ENCODE measurements around the gene NFATC2. TPM values are rescaled to one million over a fixed set of nuclear protein-coding genes. Genes with fewer than 3 reads are reported as not detected.

Gene NFATC2
- total RNA-seq, 1 experiment from 2014 or later = 5.0 TPM

- ATAC-seq = no peak
- Histone ChIP-seq H3K4me3 (replicated peaks in 1 of 2; ENCODE audit: low read depth in 1 of 2, low read length in 2 of 2) (no peak overlapping the region), H3K27me3 (ENCODE audit: insufficient read depth, low read length) (no peaks in the 10 kb centered on the region), H3K36me3 (ENCODE audit: control insufficient read depth in 1 of 2, insufficient read depth in 2 of 2, low read length in 2 of 2) (no peaks in the 10 kb centered on the region), H2AFZ (ENCODE audit: low read depth, low read length, poor library complexity, severe bottlenecking) (no peak overlapping the region), H3K4me1 (ENCODE audit: control insufficient read depth in 1 of 2, insufficient read depth in 2 of 2, low read length in 2 of 2) (peaks cover 16 to 36% of the 10 kb centered on the region in 2 experiments), H3K79me2 (ENCODE audit: insufficient read depth, low read length) (no peaks in the 10 kb centered on the region), H3K27ac (ENCODE audit: low read depth, low read length) (no peak overlapping the region), H3K9me3 (ENCODE audit: control insufficient read depth in 1 of 2, insufficient read depth in 1 of 2, low read depth in 1 of 2, low read length in 2 of 2) (no peaks in the 10 kb centered on the region), H3K4me2 (ENCODE audit: low read length) (no peak overlapping the region), H3K9me2 (ENCODE audit: insufficient read depth) (no peaks in the 10 kb centered on the region), H3K9ac (ENCODE audit: low read length) (no peak overlapping the region), H4K20me1 (ENCODE audit: insufficient read depth) (no peaks in the 10 kb centered on the region)
- POLR2A ChIA-PET = no interaction called here
- no TSS peak for BruUV-seq (replicated peaks)
- intact Hi-C loops (cut with micrococcal nuclease) = no loop called here
- TF ChIP-seq SRF (IDR thresholded peaks at IDR 0.05; ENCODE audit: low read depth) (no peak), REST (IDR thresholded peaks at IDR 0.05; ENCODE audit: low read depth) (no peak), EZH2phosphoT487 (IDR thresholded peaks at IDR 0.05; ENCODE audit: borderline replicate concordance) (no peak), FOSL1 (IDR thresholded peaks at IDR 0.05; ENCODE audit: low read depth) (no peak), EGR1 (IDR thresholded peaks at IDR 0.05; ENCODE audit: low read depth) (no peak), YY1 (IDR thresholded peaks at IDR 0.05; ENCODE audit: extremely low read depth, insufficient replicate concordance, low read depth, low read length) (no peak), JUND (IDR thresholded peaks at IDR 0.05) (no peak), CBX3 (IDR thresholded peaks at IDR 0.05; ENCODE audit: low read depth) (no peak), POLR2A (IDR thresholded peaks at IDR 0.05; ENCODE audit: borderline replicate concordance, extremely low read depth, insufficient read depth, insufficient read length) (no peak), ZFX (IDR thresholded peaks at IDR 0.05) (no peak), RAD21 (IDR thresholded peaks at IDR 0.05; ENCODE audit: low read depth) (no peak), POLR2AphosphoS5 (IDR thresholded peaks at IDR 0.05; ENCODE audit: low read depth, low read length) (no peak), ELF1 (IDR thresholded peaks at IDR 0.05; ENCODE audit: borderline replicate concordance, low read depth) (no peak), CTCF (IDR thresholded peaks at IDR 0.05 in 2 of 3, conservative IDR thresholded peaks at IDR 0.05 in 1 of 3; ENCODE audit: borderline replicate concordance in 1 of 3, insufficient read depth in 1 of 3, low read depth in 2 of 3, low read length in 2 of 3) (no peak), ZNF274 (IDR thresholded peaks at IDR 0.05; ENCODE audit: low read depth, low read length) (no peak), SP1 (IDR thresholded peaks at IDR 0.05; ENCODE audit: low read depth) (no peak), TCF7L2 (IDR thresholded peaks at IDR 0.05; ENCODE audit: borderline replicate concordance, extremely low read depth, insufficient read depth, insufficient read length) (no peak), CEBPB (IDR thresholded peaks at IDR 0.05; ENCODE audit: low read depth) (no peak)
- TF ChIP-seq, protein P1, sequence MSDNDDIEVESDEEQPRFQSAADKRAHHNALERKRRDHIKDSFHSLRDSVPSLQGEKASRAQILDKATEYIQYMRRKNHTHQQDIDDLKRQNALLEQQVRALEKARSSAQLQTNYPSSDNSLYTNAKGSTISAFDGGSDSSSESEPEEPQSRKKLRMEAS (IDR thresholded peaks at IDR 0.05) = no peak
- TF ChIP-seq, protein P2, sequence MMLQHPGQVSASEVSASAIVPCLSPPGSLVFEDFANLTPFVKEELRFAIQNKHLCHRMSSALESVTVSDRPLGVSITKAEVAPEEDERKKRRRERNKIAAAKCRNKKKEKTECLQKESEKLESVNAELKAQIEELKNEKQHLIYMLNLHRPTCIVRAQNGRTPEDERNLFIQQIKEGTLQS (IDR thresholded peaks at IDR 0.05) = no peak
- no peak for DNase-seq (ENCODE audit: low read depth, low spot score)
- CTCF ChIA-PET = no interaction called here
- RAD21 ChIA-PET (ENCODE audit: low non-redundant PET in 1 of 2, low total read pairs in 2 of 2, uncharacterized antibody in 2 of 2, unreplicated experiment in 2 of 2) = no interaction called here
These were observed 57.7 kb downstream of the NFATC2 start for GRCh38 chr20:51484831-51485230.

Measured in HCT116 (cell line).